GM12801 (cell line): Measurements from ENCODE around the gene NIPBL.

Experiments
- CTCF ChIP-seq: IDR thresholded peaks from one replicate; pipeline ENCODE4 v1.5.1; 2011; ENCODE audit warnings: control low read depth; ENCODE audit not compliant: insufficient read length; ENCODE audit errors: extremely low read depth

Gene NIPBL

GRCh38 chr5:36939969-36940858, 63.6 kb downstream of the NIPBL start:
- TF ChIP-seq CTCF: no peak

- TF ChIP-seq CTCF: no peak
Measured at GRCh38 chr5:36943584-36943983, 67.0 kb downstream of the NIPBL start.

- no peak for TF ChIP-seq CTCF
Measured at GRCh38 chr5:36944024-36944423, 67.5 kb downstream of the NIPBL start.

- TF ChIP-seq CTCF: no peak
Measured at GRCh38 chr5:36944607-36945225, 68.1 kb downstream of the NIPBL start.

- no peak for TF ChIP-seq CTCF
Measured at GRCh38 chr5:36945687-36946086, 69.1 kb downstream of the NIPBL start.

GRCh38 chr5:36946101-36946500, 69.5 kb downstream of the NIPBL start:
- no peak for TF ChIP-seq CTCF

GRCh38 chr5:36948041-36948440, 71.5 kb downstream of the NIPBL start:
- no peak for TF ChIP-seq CTCF
